ENCODE results near the gene TBX5.

The TBX5 gene

DNA sequence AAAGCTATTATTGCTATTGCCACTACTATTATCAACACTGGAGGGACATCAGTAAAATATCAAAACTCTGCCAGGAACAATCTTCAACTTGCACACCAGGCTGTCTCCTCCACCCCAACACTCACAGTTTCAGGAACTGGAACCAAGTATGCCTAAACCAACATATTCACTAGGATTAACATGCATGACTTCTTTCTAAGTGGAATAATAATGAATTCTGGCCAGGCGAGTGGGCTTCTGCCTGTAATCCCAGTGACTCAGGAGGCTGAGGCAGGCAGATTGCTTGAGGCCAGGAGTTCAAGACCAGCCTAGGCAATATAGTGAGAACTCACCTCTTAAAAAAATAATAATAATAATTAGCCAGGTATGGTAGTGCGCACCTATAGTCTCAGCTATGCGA is 58.1 kb downstream of the TBX5 start:
- TF ChIP-seq, protein P1, sequence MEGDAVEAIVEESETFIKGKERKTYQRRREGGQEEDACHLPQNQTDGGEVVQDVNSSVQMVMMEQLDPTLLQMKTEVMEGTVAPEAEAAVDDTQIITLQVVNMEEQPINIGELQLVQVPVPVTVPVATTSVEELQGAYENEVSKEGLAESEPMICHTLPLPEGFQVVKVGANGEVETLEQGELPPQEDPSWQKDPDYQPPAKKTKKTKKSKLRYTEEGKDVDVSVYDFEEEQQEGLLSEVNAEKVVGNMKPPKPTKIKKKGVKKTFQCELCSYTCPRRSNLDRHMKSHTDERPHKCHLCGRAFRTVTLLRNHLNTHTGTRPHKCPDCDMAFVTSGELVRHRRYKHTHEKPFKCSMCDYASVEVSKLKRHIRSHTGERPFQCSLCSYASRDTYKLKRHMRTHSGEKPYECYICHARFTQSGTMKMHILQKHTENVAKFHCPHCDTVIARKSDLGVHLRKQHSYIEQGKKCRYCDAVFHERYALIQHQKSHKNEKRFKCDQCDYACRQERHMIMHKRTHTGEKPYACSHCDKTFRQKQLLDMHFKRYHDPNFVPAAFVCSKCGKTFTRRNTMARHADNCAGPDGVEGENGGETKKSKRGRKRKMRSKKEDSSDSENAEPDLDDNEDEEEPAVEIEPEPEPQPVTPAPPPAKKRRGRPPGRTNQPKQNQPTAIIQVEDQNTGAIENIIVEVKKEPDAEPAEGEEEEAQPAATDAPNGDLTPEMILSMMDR (IDR thresholded peaks at IDR 0.05; ENCODE audit: low read depth, low read length): no peak
- H3K4me3 ChIP-seq (ENCODE audit: low read depth, low read length): no peak overlapping the region

DNA sequence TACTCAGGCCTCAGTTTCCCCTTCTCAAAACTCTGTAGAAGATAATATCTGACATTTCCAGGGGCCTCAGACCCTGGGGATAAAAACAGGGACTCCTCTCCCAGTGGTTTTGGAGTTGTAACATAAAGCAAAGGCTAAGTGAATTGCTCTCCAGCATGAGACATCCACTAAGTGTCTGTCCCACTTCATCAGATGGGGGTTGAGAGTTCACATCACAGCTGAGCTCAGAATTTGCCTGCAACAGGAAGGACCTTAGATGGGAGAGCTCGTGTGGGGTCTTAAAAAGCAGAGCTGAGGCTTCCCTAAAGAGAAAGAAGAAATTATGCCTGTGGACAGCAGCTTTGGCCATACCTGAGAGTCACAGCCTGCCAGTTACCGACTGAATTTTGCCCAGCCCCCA is 61.1 kb downstream of the TBX5 start:
- TF ChIP-seq, protein P1 (IDR thresholded peaks at IDR 0.05; ENCODE audit: low read depth, low read length): no peak
- no peak overlapping the region for H3K4me3 ChIP-seq (ENCODE audit: low read depth, low read length)

DNA sequence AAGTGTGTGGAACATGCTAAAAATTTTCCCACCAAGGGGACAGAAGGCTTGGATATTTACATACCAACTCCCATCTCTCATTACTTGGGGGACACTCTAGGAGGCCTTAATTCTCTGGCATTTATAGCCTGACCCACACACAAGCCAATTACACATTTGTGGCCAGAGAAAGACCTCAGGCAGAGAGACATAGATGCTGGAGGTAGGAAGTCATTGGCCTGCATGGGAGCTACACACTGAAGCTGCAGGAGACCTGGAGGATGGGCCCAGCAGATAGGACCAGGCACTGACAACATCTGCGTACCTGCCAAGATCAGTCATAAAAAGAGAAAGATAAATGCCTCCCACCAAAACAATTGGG is 61.7 kb downstream of the TBX5 start:
- no peak overlapping the region for H3K4me3 ChIP-seq (ENCODE audit: low read depth, low read length)
- TF ChIP-seq, protein P1 (IDR thresholded peaks at IDR 0.05; ENCODE audit: low read depth, low read length): no peak

DNA sequence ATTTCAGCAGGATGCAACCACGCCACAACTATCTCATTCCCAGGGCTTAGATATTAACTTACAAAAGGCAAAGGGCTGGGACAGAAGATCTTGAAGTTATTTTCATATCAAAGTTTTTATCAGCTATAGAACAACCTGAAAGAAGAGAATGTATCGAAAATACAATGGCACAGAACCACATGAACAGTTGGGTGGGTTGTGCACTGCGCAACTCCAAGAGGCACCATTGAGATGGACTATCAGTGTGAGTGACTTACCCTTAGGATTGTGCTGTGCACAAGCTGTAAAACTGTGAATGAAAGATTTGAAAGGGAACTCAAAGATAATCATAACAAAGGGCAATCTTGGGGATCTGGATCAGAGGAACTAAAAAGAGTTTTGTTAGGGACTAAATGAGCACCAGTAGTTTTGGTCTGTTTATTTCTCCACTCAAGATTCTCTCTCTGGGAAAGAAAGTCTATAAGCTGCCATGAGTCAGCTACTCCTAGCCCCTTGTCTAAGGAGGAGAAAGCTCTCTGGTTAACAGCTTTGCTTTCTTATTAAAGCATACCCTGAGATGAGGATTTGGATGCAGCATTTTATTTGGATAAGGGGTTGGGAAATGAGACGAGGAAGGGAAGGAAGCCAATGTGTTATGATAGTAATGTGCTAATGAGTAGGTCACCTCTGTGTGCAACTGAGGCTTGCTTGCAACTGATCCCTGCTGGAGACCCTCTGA is 62.2 kb downstream of the TBX5 start:
- TF ChIP-seq, protein P1 (IDR thresholded peaks at IDR 0.05; ENCODE audit: low read depth, low read length): no peak
- H3K4me3 ChIP-seq (ENCODE audit: low read depth, low read length): no peak overlapping the region

DNA sequence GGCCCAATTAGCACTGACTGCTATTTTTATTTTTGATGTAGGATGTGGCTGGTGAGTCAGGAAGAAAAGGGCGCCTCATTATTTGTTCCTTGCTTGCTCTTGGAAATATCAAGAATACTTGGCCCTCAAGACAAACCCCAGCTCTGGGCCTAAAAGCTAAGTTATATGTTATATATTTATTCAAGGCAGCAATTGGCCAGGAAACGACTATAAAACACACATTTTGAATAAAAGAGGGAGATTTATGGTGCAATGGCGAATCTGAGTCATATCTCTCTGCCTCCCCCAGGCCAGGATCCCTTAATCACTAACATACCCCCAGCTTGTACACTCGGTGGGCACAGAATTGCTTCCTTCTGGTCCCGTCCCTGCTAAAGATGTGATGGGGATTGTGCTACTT is 63.3 kb downstream of the TBX5 start:
- TF ChIP-seq, protein P1 (IDR thresholded peaks at IDR 0.05; ENCODE audit: low read depth, low read length): no peak
- no peak overlapping the region for H3K4me3 ChIP-seq (ENCODE audit: low read depth, low read length)

DNA sequence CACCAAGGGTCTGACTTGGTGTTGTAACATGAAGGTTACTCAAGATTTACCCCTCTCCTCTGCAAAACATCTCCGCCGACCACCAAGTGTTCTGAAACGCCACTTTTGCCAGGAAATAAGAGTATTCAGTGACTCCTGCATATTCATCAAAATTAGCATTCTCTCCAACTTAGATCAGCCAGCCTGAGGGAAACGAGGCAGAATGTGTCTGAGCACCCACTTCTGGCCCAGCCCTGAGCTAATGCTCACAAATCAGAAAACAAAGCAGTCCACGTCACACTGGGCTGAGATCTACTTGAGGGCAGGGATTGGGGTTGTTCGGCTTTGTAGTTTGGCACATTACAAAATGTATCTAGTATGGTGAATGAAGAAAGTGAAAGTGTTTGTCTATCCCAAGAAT is 64.3 kb downstream of the TBX5 start:
- TF ChIP-seq, protein P1 (IDR thresholded peaks at IDR 0.05; ENCODE audit: low read depth, low read length): no peak
- no peak overlapping the region for H3K4me3 ChIP-seq (ENCODE audit: low read depth, low read length)

DNA sequence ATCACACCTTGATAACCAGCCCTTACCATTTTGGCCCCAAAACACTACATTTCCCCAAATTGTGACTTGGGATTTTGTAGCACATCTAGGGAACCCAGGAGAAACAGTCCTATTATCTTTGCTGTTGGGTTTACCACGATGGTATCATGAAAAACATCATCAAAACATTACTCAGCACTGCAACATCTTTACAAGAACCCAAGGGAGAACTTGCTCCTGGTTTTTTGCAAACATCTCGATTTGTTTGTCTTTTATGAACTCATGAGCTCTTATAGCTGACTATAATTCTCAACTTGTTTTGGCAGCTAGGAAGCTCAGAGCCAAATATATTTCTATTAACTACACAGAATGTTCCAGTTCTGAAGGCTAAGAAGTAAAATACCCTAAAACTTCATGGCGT is 65.7 kb downstream of the TBX5 start:
- no peak overlapping the region for H3K4me3 ChIP-seq (ENCODE audit: low read depth, low read length)
- TF ChIP-seq, protein P1 (IDR thresholded peaks at IDR 0.05; ENCODE audit: low read depth, low read length): no peak

Data from WI38 (cell line).